HL-60 (cell line): Measurements from ENCODE around the gene PEF1.

ENCODE experiments used
- DNase-seq, 2 experiments: peaks; one replicate each; pipeline ENCODE4 v3.0.0-alpha.2; 2010 to 2020; ENCODE audit warnings: low read depth in 1 of 2, low spot score in 1 of 2
- H3K27ac ChIP-seq: fragments of 250-450 bp; sonication (Bioruptor Pico); replicated peaks from 2 replicates; pipeline ENCODE4 v1.5.1; 2020; ENCODE audit warnings: mild to moderate bottlenecking, moderate library complexity
- H3K27me3 ChIP-seq: fragments of 250-450 bp; sonication (Bioruptor Pico); 2 replicates; pipeline ENCODE4 v1.5.1; 2021; ENCODE audit warnings: mild to moderate bottlenecking, moderate library complexity; ENCODE audit not compliant: insufficient read depth, poor library complexity, severe bottlenecking
- H3K4me3 ChIP-seq: replicated peaks from 2 replicates; pipeline ENCODE4 v1.5.1; 2011; ENCODE audit warnings: mild to moderate bottlenecking, control low read depth, low read length; ENCODE audit not compliant: insufficient read depth
- GABPA ChIP-seq: IDR thresholded peaks from 2 replicates; pipeline ENCODE4 v1.6.1; 2012; ENCODE audit warnings: low read depth
- POLR2AphosphoS5 ChIP-seq: IDR thresholded peaks from 2 replicates; pipeline ENCODE4 v1.6.1; 2012; ENCODE audit warnings: low read depth
- SPI1 ChIP-seq: IDR thresholded peaks from 2 replicates; pipeline ENCODE4 v1.6.1; 2012; ENCODE audit warnings: low read depth, mild to moderate bottlenecking, borderline replicate concordance
- TF ChIP-seq, protein P1 (sequence below): IDR thresholded peaks from one replicate; pipeline ENCODE4 v1.5.1; 2011; ENCODE audit warnings: low read length, control low read depth, inconsistent platforms; ENCODE audit not compliant: insufficient read depth
- TF ChIP-seq, protein P2 (sequence below): IDR thresholded peaks from 2 replicates; pipeline ENCODE4 v1.6.1; 2012; ENCODE audit warnings: low read depth; ENCODE audit not compliant: insufficient replicate concordance

Gene PEF1

DNA sequence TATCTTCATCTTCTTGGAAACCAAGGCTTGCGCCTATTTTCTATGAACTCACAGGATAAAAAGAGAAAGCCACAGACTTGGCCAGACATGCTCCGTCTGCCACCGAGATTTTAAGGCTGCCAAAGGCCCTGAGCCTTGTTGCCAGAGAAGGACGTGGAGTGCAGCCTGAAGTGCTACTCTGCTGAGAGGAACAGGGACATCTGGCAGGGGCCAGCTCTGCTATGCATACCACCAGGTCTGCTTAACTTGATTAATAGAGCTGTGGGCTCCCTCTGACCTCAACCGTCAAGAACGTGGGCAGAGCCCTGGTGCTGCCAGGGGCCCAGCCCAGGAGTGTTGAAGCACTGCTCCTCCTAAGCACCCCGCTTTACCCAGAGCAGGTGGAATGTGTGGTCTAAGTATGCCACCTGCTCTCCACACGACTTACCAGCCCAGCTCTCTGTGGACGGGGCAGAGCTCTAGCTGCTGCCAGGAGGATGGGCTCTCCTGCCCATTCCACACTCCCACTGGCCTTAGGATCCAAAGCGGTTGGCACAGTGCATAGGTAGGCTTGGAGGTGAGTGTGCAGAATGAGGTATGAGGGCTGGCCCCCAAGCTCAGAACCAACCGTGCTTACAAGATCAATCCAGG, 16.6 kb downstream of the PEF1 start:
- Histone ChIP-seq H3K27ac (no peak overlapping the region), H3K4me3 (no peak overlapping the region), H3K27me3 (no peaks in the 10 kb centered on the region)
- no peak for DNase-seq
- TF ChIP-seq, protein P1, sequence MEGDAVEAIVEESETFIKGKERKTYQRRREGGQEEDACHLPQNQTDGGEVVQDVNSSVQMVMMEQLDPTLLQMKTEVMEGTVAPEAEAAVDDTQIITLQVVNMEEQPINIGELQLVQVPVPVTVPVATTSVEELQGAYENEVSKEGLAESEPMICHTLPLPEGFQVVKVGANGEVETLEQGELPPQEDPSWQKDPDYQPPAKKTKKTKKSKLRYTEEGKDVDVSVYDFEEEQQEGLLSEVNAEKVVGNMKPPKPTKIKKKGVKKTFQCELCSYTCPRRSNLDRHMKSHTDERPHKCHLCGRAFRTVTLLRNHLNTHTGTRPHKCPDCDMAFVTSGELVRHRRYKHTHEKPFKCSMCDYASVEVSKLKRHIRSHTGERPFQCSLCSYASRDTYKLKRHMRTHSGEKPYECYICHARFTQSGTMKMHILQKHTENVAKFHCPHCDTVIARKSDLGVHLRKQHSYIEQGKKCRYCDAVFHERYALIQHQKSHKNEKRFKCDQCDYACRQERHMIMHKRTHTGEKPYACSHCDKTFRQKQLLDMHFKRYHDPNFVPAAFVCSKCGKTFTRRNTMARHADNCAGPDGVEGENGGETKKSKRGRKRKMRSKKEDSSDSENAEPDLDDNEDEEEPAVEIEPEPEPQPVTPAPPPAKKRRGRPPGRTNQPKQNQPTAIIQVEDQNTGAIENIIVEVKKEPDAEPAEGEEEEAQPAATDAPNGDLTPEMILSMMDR, result no peak
- TF ChIP-seq SPI1 (no peak), POLR2AphosphoS5 (no peak), GABPA (no peak)
- TF ChIP-seq, protein P2, sequence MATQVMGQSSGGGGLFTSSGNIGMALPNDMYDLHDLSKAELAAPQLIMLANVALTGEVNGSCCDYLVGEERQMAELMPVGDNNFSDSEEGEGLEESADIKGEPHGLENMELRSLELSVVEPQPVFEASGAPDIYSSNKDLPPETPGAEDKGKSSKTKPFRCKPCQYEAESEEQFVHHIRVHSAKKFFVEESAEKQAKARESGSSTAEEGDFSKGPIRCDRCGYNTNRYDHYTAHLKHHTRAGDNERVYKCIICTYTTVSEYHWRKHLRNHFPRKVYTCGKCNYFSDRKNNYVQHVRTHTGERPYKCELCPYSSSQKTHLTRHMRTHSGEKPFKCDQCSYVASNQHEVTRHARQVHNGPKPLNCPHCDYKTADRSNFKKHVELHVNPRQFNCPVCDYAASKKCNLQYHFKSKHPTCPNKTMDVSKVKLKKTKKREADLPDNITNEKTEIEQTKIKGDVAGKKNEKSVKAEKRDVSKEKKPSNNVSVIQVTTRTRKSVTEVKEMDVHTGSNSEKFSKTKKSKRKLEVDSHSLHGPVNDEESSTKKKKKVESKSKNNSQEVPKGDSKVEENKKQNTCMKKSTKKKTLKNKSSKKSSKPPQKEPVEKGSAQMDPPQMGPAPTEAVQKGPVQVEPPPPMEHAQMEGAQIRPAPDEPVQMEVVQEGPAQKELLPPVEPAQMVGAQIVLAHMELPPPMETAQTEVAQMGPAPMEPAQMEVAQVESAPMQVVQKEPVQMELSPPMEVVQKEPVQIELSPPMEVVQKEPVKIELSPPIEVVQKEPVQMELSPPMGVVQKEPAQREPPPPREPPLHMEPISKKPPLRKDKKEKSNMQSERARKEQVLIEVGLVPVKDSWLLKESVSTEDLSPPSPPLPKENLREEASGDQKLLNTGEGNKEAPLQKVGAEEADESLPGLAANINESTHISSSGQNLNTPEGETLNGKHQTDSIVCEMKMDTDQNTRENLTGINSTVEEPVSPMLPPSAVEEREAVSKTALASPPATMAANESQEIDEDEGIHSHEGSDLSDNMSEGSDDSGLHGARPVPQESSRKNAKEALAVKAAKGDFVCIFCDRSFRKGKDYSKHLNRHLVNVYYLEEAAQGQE, result no peak

DNA sequence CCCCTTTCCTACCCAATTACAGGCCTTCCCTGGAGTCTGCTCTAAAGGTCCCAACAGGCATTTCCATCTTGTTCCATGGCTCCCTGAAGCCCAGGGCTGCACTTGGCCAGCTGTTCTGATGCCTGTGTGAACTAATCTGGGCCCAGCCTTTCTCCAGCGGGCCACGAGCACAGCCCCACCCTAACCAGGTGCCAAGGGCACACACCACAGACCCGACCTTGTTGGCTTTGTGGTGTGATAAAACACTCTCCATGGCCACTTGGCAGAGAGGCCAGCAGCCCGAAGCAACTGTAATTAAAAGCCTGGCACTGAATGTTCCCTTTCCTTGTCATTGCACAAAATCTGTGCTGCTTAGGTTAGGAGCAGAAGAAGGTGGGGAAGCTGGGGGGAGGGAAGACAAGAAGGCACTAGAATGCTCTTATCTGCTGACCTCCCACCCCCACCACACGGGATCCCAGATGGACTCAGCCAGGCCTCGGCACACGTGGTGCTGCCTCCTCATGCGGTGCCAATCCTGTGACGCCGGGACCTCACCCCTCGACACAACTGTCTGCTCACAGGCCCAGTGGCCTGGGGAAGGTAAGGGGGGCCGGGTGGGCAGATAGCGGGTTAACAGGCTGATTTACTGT, 17.3 kb downstream of the PEF1 start:
- DNase-seq, result no peak
- no peak for TF ChIP-seq GABPA
- TF ChIP-seq SPI1, result no peak
- no peak for TF ChIP-seq POLR2AphosphoS5
- no peaks in the 10 kb centered on the region for H3K27me3 ChIP-seq
- no peak overlapping the region for H3K4me3 ChIP-seq
- H3K27ac ChIP-seq, result no peak overlapping the region

DNA sequence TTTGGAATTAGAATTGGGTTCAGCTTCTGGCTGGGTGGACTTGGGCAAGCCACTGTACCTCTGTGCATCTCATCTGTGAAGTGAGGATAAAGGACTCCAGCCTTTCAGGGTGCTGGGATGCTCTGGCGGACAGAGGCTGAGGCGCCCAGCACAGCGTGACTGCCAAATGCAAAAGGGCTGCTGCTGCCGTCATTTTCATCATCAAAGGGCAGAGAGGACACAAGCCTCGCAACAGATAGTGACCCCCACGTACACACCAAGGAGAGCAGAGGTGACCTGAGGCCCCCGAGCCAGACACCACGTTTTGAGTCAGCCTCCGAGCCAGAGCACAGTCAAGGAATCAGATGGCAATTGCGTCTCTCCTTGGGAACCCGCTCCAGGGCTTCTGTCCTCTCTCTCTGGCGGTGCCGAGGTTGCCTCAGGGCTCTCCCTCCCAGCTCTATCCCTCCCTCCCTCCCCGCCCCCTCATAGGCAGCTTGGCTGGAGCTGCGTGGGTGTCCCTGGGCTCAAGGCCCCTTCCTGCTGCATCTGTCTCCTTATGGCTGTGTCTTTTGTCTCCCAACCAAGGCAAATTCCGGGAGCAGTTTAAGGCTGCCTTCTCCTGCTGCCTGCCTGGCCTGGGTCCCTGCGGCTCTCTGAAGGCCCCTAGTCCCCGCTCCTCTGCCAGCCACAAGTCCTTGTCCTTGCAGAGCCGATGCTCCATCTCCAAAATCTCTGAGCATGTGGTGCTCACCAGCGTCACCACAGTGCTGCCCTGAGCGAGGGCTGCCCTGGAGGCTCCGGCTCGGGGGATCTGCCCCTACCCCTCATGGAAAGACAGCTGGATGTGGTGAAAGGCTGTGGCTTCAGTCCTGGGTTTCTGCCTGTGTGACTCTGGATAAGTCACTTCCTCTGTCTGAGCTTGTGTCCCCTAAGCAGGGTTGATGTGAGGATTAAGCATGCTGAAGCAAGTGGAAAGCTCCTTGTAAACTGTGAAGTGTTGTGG, 18.2 kb downstream of the PEF1 start:
- Histone ChIP-seq H3K27me3 (no peaks in the 10 kb centered on the region), H3K4me3 (no peak overlapping the region), H3K27ac (no peak overlapping the region)
- no peak for TF ChIP-seq GABPA
- peak; percentile 34; the same call in 1 of the 2 replicates for TF ChIP-seq SPI1
- TF ChIP-seq, protein P2, result no peak
- TF ChIP-seq, protein P1, result no peak
- DNase-seq, result peak in 1 of 2 experiments; percentile 40
